ENCODE data around the gene IREB2. TPM values are rescaled to one million over a fixed set of nuclear protein-coding genes. Genes with fewer than 3 reads are reported as not detected.

Gene IREB2
- total and polyA plus RNA-seq, 2 experiments from 2014 or later = 11.8 to 18.0 TPM

GRCh38 chr15:78450285-78450858, 12.4 kb downstream of the IREB2 start:
- in situ Hi-C loops (cut with MboI) = no loop called here
- TF ChIP-seq EZH2 (IDR thresholded peaks at IDR 0.05; ENCODE audit: insufficient read depth, poor library complexity, severe bottlenecking) (no peak), EZH2phosphoT487 (IDR thresholded peaks at IDR 0.05; ENCODE audit: insufficient read depth, low read depth) (no peak)
- Histone ChIP-seq H4K20me1 (ENCODE audit: insufficient read depth) (peaks cover 13% of the 10 kb centered on the region; the same call in 1 of the 2 replicates), H3K4me1 (ENCODE audit: insufficient read depth) (peaks cover 1% of the 10 kb centered on the region), H3K79me2 (ENCODE audit: insufficient read depth) (peaks cover 100% of the 10 kb centered on the region), H3F3A (ENCODE audit: insufficient read depth) (peaks cover 3% of the 10 kb centered on the region; the same call in 1 of the 2 replicates), H2AFZ (no peak overlapping the region), H3K27me3 (replicated peaks; ENCODE audit: insufficient read depth) (no peaks in the 10 kb centered on the region), H3K9me2 (ENCODE audit: insufficient read depth) (no peaks in the 10 kb centered on the region), H3K9ac (no peak overlapping the region), H3K27ac (no peak overlapping the region), H3K4me2 (ENCODE audit: unreplicated experiment) (no peak overlapping the region), H3K36me3 (ENCODE audit: low read depth) (peaks cover 6% of the 10 kb centered on the region; the same call in 1 of the 2 replicates), H3K9me3 (ENCODE audit: low read depth) (no peaks in the 10 kb centered on the region), H3K4me3 (no peak overlapping the region)
- 69 to 77% methylated on average over 5 of the region's 5 CpGs for WGBS, 2 experiments (ENCODE audit: low coverage in 1 of 2, low lambda C conversion rate in 2 of 2, missing lambda C conversion rate in 2 of 2)
- DNase-seq = no peak

GRCh38 chr15:78452485-78452884, 14.5 kb downstream of the IREB2 start:
- WGBS, 2 experiments (ENCODE audit: low coverage in 1 of 2, low lambda C conversion rate in 2 of 2, missing lambda C conversion rate in 2 of 2) = 95 to 96% methylated on average over 3 of the region's 3 CpGs
- H4K20me1 ChIP-seq (ENCODE audit: insufficient read depth) = peaks cover 21% of the 10 kb centered on the region; the same call in 1 of the 2 replicates
- H2AFZ ChIP-seq = no peak overlapping the region

GRCh38 chr15:78453447-78453846, 15.4 kb downstream of the IREB2 start:
- H2AFZ ChIP-seq = no peak overlapping the region
- in situ Hi-C loops (cut with MboI) = no loop called here
- H3K27ac ChIP-seq = no peak overlapping the region
- peaks cover 100% of the 10 kb centered on the region for H3K79me2 ChIP-seq (ENCODE audit: insufficient read depth)
- peaks cover 29% of the 10 kb centered on the region; the same call in 1 of the 2 replicates for H4K20me1 ChIP-seq (ENCODE audit: insufficient read depth)
- WGBS, 2 experiments (ENCODE audit: low coverage in 1 of 2, low lambda C conversion rate in 2 of 2, missing lambda C conversion rate in 2 of 2) = 96 to 98% methylated on average over 2 of the region's 2 CpGs
- H3K9me3 ChIP-seq (ENCODE audit: low read depth) = no peaks in the 10 kb centered on the region
- no peak for TF ChIP-seq EZH2phosphoT487 (IDR thresholded peaks at IDR 0.05; ENCODE audit: insufficient read depth, low read depth)
- peaks cover 19% of the 10 kb centered on the region; the same call in 1 of the 2 replicates for H3F3A ChIP-seq (ENCODE audit: insufficient read depth)
- no peak overlapping the region for H3K4me2 ChIP-seq (ENCODE audit: unreplicated experiment)
- no peaks in the 10 kb centered on the region for H3K9me2 ChIP-seq (ENCODE audit: insufficient read depth)
- no peaks in the 10 kb centered on the region for H3K27me3 ChIP-seq (replicated peaks; ENCODE audit: insufficient read depth)
- no peak overlapping the region for H3K4me3 ChIP-seq
- peaks cover 6% of the 10 kb centered on the region; the same call in 1 of the 2 replicates for H3K36me3 ChIP-seq (ENCODE audit: low read depth)
- no peak for DNase-seq
- H3K4me1 ChIP-seq (ENCODE audit: insufficient read depth) = peaks cover 20% of the 10 kb centered on the region
- no peak overlapping the region for H3K9ac ChIP-seq

More at GRCh38 chr15:78452485-78452884, 14.5 kb downstream of the IREB2 start:
- Histone ChIP-seq H3K36me3 (ENCODE audit: low read depth) (peaks cover 6% of the 10 kb centered on the region; the same call in 1 of the 2 replicates), H3K4me2 (ENCODE audit: unreplicated experiment) (no peak overlapping the region), H3K4me1 (ENCODE audit: insufficient read depth) (peaks cover 19% of the 10 kb centered on the region), H3F3A (ENCODE audit: insufficient read depth) (peaks cover 19% of the 10 kb centered on the region; the same call in 1 of the 2 replicates), H3K79me2 (ENCODE audit: insufficient read depth) (peaks cover 100% of the 10 kb centered on the region), H3K9me3 (ENCODE audit: low read depth) (no peaks in the 10 kb centered on the region), H3K27me3 (replicated peaks; ENCODE audit: insufficient read depth) (no peaks in the 10 kb centered on the region), H3K27ac (no peak overlapping the region), H3K9ac (no peak overlapping the region), H3K9me2 (ENCODE audit: insufficient read depth) (no peaks in the 10 kb centered on the region), H3K4me3 (no peak overlapping the region)
- DNase-seq = no peak
- no peak for TF ChIP-seq EZH2 (IDR thresholded peaks at IDR 0.05; ENCODE audit: insufficient read depth, poor library complexity, severe bottlenecking)
- TF ChIP-seq EZH2phosphoT487 (IDR thresholded peaks at IDR 0.05; ENCODE audit: insufficient read depth, low read depth) = no peak
- in situ Hi-C loops (cut with MboI) = no loop called here

- Histone ChIP-seq H3K9ac (no peak overlapping the region), H2AFZ (no peak overlapping the region), H3K4me2 (ENCODE audit: unreplicated experiment) (no peak overlapping the region), H3K4me3 (no peak overlapping the region), H3K4me1 (ENCODE audit: insufficient read depth) (peaks cover 20% of the 10 kb centered on the region), H3K9me3 (ENCODE audit: low read depth) (no peaks in the 10 kb centered on the region), H3K9me2 (ENCODE audit: insufficient read depth) (no peaks in the 10 kb centered on the region), H3K27ac (no peak overlapping the region), H4K20me1 (ENCODE audit: insufficient read depth) (peaks cover 29% of the 10 kb centered on the region; the same call in 1 of the 2 replicates), H3K36me3 (ENCODE audit: low read depth) (peaks cover 1% of the 10 kb centered on the region; the same call in 1 of the 2 replicates), H3K79me2 (ENCODE audit: insufficient read depth) (peaks cover 100% of the 10 kb centered on the region), H3K27me3 (replicated peaks; ENCODE audit: insufficient read depth) (no peaks in the 10 kb centered on the region), H3F3A (ENCODE audit: insufficient read depth) (peaks cover 19% of the 10 kb centered on the region; the same call in 1 of the 2 replicates)
- TF ChIP-seq EZH2phosphoT487 (IDR thresholded peaks at IDR 0.05; ENCODE audit: insufficient read depth, low read depth) (no peak), EZH2 (IDR thresholded peaks at IDR 0.05; ENCODE audit: insufficient read depth, poor library complexity, severe bottlenecking) (no peak)
- 80 to 86% methylated on average over 5 of the region's 5 CpGs for WGBS, 2 experiments (ENCODE audit: low coverage in 1 of 2, low lambda C conversion rate in 2 of 2, missing lambda C conversion rate in 2 of 2)
- no peak for DNase-seq
- in situ Hi-C loops (cut with MboI) = no loop called here
These were observed 17.0 kb downstream of the IREB2 start for GRCh38 chr15:78454992-78455391.
